Muscle of leg (tissue), 11 donors: ENCODE measurements around the gene PLCB4. TPM values are rescaled to one million over a fixed set of nuclear protein-coding genes. Genes with fewer than 3 reads are reported as not detected.

ENCODE experiments used
- DNase-seq: peaks from one replicate; pipeline ENCODE4 v3.0.0; 2013
- H3K27ac ChIP-seq: one replicate; pipeline ENCODE4 v1.5.1; 2013; ENCODE audit warnings: mild to moderate bottlenecking, low read length, control low read depth
- H3K27me3 ChIP-seq: one replicate; pipeline ENCODE4 v1.6.1; 2013; ENCODE audit warnings: low read length; ENCODE audit not compliant: control insufficient read depth, insufficient read depth
- H3K36me3 ChIP-seq: one replicate; pipeline ENCODE4 v1.6.1; 2013; ENCODE audit warnings: low read length; ENCODE audit not compliant: control insufficient read depth, insufficient read depth
- H3K4me1 ChIP-seq: one replicate; pipeline ENCODE4 v1.6.1; 2013; ENCODE audit warnings: low read length; ENCODE audit not compliant: control insufficient read depth, insufficient read depth
- H3K4me3 ChIP-seq: one replicate; pipeline ENCODE4 v1.5.1; 2013; ENCODE audit warnings: low read length, control low read depth
- H3K9me3 ChIP-seq: replicated peaks from 2 replicates; pipeline ENCODE4 v1.6.1; 2013; ENCODE audit warnings: low read depth, low read length; ENCODE audit not compliant: control insufficient read depth
- WGBS: methylation state at CpG from one replicate; pipeline ENCODE4 v1.1.5; 2013; ENCODE audit warnings: missing lambda C conversion rate; ENCODE audit not compliant: insufficient coverage; 5-methylcytosine and 5-hydroxymethylcytosine counted together
- polyA plus RNA-seq, 8 donors: library from polyadenylated mRNA; unstranded; fragments of 120-200 nt; gene quantifications; one replicate each; pipeline versions ENCODE4 v1.2.1 to v1.2.3, GENCODE V29; 2013; ENCODE audit warnings: inconsistent platforms in 1 of 8, low replicate concordance in 1 of 8; ENCODE audit not compliant: insufficient read length in 8 of 8, insufficient read depth in 1 of 8
- total RNA-seq: library from RNA; stranded (reverse); fragments of 120-200 nt; gene quantifications from one replicate; pipeline ENCODE4 v1.2.4, GENCODE V29; 2013

The PLCB4 gene
- total and polyA plus RNA-seq, 9 donors: 3.1 to 5.8 (median 4.3) TPM

DNA sequence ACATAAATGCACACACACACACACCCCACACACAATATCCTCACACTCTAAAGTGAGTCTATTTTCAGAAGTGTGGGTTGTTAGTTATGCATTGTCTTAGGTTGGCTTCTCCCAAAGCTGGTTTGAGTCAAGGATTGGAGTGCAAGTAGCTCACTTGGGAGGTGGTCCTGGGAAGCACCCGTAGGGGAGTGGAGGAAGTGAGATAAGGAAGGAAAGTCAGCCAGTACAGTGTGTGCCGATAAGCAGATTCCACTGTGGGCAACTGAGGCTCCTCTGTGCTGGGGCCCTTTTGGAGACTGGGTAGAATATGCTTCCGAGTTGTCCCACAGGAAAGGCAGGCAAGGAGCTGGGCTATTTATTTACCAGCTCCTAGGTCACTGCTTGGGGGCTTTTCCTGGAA lies 67.2 kb downstream of the PLCB4 start:
- Histone ChIP-seq H3K4me1 (no peaks in the 10 kb centered on the region), H3K4me3 (no peak overlapping the region), H3K27ac (no peak overlapping the region), H3K27me3 (no peaks in the 10 kb centered on the region), H3K9me3 (peaks cover 14% of the 10 kb centered on the region), H3K36me3 (no peaks in the 10 kb centered on the region)
- DNase-seq: no peak
- WGBS: 63% methylated on average over 3 of the region's 3 CpGs

DNA sequence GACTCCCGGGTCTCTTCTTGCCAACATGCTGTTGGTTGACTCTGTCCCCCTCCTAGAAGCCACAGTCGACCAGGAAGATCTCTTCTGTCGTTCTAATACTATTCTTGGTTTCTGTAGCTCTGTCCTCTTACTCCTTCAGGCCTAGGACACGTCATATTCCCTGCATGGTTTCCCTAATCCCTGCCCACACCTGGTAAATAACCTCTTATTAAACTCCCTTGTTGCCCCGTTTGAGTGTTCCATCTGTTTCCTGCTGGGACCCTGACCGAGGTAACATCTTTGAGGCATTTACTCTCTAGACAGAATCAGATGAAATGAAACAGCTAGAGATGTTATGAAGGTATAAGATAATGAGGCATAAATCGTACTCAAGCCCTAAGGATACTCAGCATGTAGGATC lies 68.1 kb downstream of the PLCB4 start:
- no peak for DNase-seq
- no peaks in the 10 kb centered on the region for H3K36me3 ChIP-seq
- no peaks in the 10 kb centered on the region for H3K27me3 ChIP-seq
- WGBS: 48% methylated on average over 5 of the region's 7 CpGs
- no peaks in the 10 kb centered on the region for H3K4me1 ChIP-seq
- no peak overlapping the region for H3K27ac ChIP-seq
- H3K4me3 ChIP-seq: no peak overlapping the region
- peaks cover 7% of the 10 kb centered on the region for H3K9me3 ChIP-seq

DNA sequence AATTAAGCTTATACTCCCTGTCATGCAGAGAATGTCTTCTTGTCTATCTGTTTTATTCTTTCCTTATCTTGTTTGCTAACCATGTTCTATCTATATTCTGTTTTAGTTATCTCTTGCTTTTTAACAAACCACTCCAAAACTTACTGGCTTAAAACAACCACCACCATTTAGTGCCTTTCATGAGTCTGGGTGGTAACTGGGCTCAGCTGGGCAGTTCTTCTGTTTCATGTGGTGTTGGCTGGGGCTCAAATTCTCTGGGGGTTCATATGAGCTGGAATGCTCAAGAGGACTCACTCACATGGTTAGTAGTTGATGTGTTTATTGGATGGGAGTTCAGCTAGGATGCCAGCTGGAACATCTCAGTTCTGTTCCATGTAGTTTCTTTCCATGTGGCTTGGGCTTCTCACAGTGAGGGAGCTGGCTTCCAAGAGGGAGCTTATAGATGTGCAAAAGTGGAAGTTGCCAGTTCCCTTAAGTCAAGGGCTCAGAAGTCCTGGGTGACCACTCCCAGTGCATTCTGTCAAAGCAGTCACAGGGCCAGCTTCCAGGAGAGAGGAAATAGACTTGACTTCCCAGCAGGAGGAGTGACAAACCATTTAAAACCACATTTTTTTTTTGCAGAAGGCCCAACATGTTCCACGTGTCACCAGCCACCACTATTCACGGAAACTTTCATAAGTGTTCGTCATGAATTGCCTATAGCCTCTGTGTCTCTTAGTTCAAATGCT lies 70.4 kb downstream of the PLCB4 start:
- H3K4me3 ChIP-seq: no peak overlapping the region
- no peaks in the 10 kb centered on the region for H3K36me3 ChIP-seq
- no peaks in the 10 kb centered on the region for H3K4me1 ChIP-seq
- 69% methylated on average over 2 of the region's 3 CpGs for WGBS
- H3K9me3 ChIP-seq: peaks cover 4% of the 10 kb centered on the region
- H3K27ac ChIP-seq: no peak overlapping the region
- H3K27me3 ChIP-seq: no peaks in the 10 kb centered on the region
- DNase-seq: no peak

- H3K4me1 ChIP-seq: no peaks in the 10 kb centered on the region
- no peak for DNase-seq
- 64% methylated on average over 3 of the region's 8 CpGs for WGBS
Measured at GRCh38 chr20:9140162-9140760, 71.4 kb downstream of the PLCB4 start.

GRCh38 chr20:9141070-9141469 lies 72.2 kb downstream of the PLCB4 start:
- H3K36me3 ChIP-seq: no peaks in the 10 kb centered on the region
- WGBS: no CpG with 5 or more reads among the region's 1 CpG
- no peak for DNase-seq
- no peak overlapping the region for H3K4me3 ChIP-seq
- no peak overlapping the region for H3K27ac ChIP-seq
- no peaks in the 10 kb centered on the region for H3K4me1 ChIP-seq
- peaks cover 4% of the 10 kb centered on the region for H3K9me3 ChIP-seq
- H3K27me3 ChIP-seq: no peaks in the 10 kb centered on the region

More at GRCh38 chr20:9140162-9140760, 71.4 kb downstream of the PLCB4 start:
- Histone ChIP-seq H3K36me3 (no peaks in the 10 kb centered on the region), H3K9me3 (peaks cover 4% of the 10 kb centered on the region), H3K4me3 (no peak overlapping the region), H3K27ac (no peak overlapping the region), H3K27me3 (no peaks in the 10 kb centered on the region)

GRCh38 chr20:9141921-9142320 lies 73.0 kb downstream of the PLCB4 start:
- DNase-seq: no peak
- H3K9me3 ChIP-seq: peaks cover 4% of the 10 kb centered on the region
- no peaks in the 10 kb centered on the region for H3K4me1 ChIP-seq
- H3K36me3 ChIP-seq: no peaks in the 10 kb centered on the region
- no peak overlapping the region for H3K27ac ChIP-seq
- H3K27me3 ChIP-seq: no peaks in the 10 kb centered on the region
- H3K4me3 ChIP-seq: no peak overlapping the region

DNA sequence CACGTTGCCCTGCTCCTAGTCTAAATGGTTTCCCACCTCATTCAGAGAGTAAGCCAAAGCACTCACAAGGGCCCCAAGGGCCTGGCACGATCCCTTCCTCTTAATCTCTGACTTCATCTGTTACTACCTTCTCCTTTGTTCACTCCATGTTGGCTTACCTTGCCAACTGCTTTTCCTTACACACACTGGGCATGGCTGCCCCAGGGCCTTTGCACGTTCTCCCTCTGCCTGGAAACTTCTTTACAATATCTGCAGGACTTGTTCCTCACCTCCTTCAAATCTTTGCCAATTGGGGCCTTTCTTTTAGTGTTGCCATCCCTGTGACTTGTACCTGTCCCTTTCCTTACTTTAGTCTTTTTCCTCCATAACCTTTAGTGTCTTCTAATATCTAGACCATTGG lies 73.9 kb downstream of the PLCB4 start:
- Histone ChIP-seq H3K27me3 (no peaks in the 10 kb centered on the region), H3K9me3 (peaks cover 4% of the 10 kb centered on the region), H3K27ac (no peak overlapping the region), H3K36me3 (no peaks in the 10 kb centered on the region), H3K4me3 (no peak overlapping the region), H3K4me1 (no peaks in the 10 kb centered on the region)
- no peak for DNase-seq
- 90% methylated on average over 3 of the region's 3 CpGs for WGBS

DNA sequence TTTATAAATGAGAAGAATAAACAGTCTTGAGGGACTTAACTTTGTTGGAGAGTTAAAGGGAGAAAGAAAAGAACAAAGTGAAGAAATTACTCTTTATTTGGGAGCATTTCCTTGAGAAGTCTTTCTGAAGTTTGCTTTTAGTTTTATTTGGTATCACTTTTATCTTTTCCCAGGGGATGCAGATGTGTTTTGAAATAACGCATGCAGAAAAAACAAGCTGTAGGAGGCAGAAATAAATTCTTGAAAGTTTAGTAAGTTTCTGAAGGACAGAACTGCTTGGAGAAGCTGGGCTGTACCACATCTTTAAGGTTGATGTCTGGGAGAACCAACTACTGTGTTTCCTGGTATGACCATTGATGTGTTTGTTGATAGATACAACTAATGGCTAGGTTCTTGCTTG lies 75.0 kb downstream of the PLCB4 start:
- DNase-seq: no peak
- H3K27me3 ChIP-seq: no peaks in the 10 kb centered on the region
- peaks cover 4% of the 10 kb centered on the region for H3K9me3 ChIP-seq
- H3K4me1 ChIP-seq: no peaks in the 10 kb centered on the region
- no peak overlapping the region for H3K27ac ChIP-seq
- no peak overlapping the region for H3K4me3 ChIP-seq
- WGBS: no CpG with 5 or more reads among the region's 1 CpG
- H3K36me3 ChIP-seq: no peaks in the 10 kb centered on the region

DNA sequence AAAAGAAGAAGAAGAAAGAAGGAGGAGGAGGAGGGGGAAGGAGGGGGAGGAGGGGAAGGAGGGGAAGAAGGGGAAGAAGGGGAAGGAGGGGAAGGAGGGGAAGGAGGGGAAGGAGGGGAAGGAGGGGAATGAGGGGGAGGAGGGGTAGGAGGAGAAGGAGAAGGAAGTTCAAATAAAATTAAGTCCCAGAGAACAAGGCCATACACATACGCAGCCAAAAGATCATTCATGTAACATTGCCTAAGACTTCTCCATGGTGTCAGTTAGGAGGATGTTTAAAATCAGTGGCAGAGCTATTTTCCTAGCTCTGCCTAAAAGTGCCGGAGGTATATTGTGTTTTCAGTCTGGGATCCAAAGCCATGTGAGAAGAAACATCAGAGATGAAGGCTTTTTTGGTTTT lies 75.8 kb downstream of the PLCB4 start:
- Histone ChIP-seq H3K4me3 (no peak overlapping the region), H3K9me3 (no peaks in the 10 kb centered on the region), H3K36me3 (no peaks in the 10 kb centered on the region), H3K4me1 (no peaks in the 10 kb centered on the region), H3K27me3 (no peaks in the 10 kb centered on the region), H3K27ac (no peak overlapping the region)
- WGBS: no CpG with 5 or more reads among the region's 2 CpGs
- no peak for DNase-seq

DNA sequence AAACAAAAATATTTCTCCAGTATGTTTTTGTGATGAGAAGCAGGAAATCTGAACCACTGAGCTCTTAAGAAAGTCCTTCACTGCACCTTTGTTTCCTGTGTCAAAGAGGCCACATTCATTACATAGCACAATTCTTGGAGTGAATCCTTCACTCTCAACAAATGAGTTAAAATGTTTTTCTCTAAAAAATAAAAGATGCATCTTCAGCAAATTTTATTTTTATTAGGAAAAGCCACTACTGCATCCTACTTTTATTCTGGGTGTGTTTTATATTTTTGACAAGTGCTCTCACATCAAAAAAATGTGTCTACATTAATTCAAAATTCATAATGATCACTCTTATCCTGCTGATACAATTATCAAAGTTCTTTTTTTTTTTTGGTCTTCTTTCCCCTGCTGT lies 76.3 kb downstream of the PLCB4 start:
- DNase-seq: no peak
- H3K27ac ChIP-seq: no peak overlapping the region
- no peak overlapping the region for H3K4me3 ChIP-seq
- H3K36me3 ChIP-seq: no peaks in the 10 kb centered on the region
- H3K9me3 ChIP-seq: no peaks in the 10 kb centered on the region
- H3K27me3 ChIP-seq: no peaks in the 10 kb centered on the region
- no peaks in the 10 kb centered on the region for H3K4me1 ChIP-seq

DNA sequence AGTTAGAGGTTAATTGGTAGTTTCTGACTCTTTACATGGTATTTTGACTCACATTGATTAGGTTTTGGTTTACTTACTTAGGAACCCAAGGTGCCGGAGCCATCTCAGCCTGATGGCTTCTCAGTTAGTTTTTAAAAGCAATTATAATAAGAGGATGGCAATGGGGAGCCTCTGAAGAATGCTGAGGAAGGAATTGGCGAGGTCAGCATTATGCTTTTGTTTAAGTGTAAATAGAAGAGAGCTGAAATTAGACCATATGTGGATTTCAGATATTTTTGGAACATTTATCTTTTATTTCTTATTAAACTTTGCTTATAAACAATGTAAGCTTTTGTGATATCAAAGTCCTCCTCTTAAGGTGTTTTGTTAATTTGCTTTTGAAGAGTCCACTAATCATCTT lies 77.8 kb downstream of the PLCB4 start:
- no peak for DNase-seq
- Histone ChIP-seq H3K27ac (no peak overlapping the region), H3K36me3 (no peaks in the 10 kb centered on the region), H3K27me3 (no peaks in the 10 kb centered on the region), H3K4me1 (no peaks in the 10 kb centered on the region), H3K4me3 (no peak overlapping the region), H3K9me3 (no peaks in the 10 kb centered on the region)
- WGBS: 100% methylated on average over 1 of the region's 2 CpGs
